NCI-H2107 (cell line): Measurements from ENCODE around the gene DHRS2.
"Not testable (repeated sequence)": the region's sequence is repeated elsewhere in the genome, so short reads cannot be mapped to it uniquely, and the experiment has no call there.

Source experiments
- DNase-seq: peaks from one replicate; lab custom pipeline; 2025; lab: John Stamatoyannopoulos, UW

DHRS2 gene

GRCh38 chr14:23648764-23649460 lies 12.7 kb downstream of the DHRS2 start:
- DNase-seq: no peak

- no peak for DNase-seq
Measured at GRCh38 chr14:23650506-23650905, 14.3 kb downstream of the DHRS2 start.

DNA sequence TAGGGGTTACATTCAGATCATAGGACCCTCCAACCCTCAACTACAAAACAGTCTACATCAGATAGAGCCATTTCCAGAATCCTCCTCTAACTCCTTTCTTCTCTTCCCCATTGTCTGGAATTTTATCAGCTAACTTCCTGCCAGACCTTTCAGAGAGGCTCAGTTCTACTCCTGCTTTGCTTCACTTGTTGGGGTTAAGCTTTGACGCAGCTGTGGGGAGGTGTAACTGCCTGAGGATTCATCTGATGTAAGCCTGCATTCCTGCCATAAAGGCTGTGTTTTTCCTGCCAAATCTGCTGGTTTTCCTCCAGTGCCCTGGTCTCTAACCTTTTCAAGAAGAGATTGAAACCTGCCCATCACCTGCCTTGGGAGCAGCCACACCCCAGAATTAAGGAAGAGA lies 16.9 kb downstream of the DHRS2 start:
- no peak for DNase-seq

DNA sequence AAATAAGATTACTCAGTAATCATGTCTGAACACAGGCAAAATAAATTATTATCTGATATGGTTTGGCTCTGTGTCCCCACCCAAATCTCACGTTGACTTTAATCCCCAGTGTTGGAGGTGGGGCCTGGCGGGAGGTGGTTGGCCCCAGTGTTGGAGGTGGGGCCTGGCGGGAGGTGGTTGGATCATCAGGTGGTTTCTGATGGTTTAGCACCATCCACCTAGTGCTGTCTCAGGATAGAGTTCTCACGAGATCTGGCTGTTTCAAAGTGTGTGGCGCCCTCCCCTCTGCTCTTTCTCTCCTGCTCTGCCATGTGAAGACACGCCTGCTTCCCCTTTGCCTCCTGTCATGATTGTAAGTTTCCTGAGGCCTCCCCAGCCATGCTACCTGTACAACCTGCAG lies 18.1 kb downstream of the DHRS2 start:
- DNase-seq: no peak

DNA sequence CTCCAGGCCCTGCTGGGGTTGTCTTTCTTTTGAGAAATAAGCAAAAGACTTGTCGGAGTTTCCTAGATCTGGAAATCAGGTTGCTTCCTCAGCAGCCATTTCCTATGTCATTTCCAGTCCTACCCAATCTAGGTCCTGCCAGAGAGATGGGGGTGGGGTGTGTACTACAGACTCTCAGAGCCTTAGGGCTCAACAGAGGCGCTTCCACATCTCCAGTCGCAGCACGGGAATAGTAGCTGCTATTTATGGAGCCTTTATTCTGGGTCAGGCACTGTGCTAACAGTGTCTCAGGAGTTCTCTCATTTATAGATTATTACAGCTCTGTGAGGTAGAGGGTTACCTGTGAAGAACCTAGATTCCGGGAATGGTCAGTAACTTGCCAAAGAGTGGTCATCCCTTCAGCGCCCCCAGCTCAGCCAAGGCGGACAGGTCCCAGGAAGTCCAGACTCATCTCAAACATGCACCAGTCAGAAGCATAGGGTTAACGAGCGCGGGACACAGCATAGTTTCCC lies 21.9 kb downstream of the DHRS2 start:
- DNase-seq: no peak

DNA sequence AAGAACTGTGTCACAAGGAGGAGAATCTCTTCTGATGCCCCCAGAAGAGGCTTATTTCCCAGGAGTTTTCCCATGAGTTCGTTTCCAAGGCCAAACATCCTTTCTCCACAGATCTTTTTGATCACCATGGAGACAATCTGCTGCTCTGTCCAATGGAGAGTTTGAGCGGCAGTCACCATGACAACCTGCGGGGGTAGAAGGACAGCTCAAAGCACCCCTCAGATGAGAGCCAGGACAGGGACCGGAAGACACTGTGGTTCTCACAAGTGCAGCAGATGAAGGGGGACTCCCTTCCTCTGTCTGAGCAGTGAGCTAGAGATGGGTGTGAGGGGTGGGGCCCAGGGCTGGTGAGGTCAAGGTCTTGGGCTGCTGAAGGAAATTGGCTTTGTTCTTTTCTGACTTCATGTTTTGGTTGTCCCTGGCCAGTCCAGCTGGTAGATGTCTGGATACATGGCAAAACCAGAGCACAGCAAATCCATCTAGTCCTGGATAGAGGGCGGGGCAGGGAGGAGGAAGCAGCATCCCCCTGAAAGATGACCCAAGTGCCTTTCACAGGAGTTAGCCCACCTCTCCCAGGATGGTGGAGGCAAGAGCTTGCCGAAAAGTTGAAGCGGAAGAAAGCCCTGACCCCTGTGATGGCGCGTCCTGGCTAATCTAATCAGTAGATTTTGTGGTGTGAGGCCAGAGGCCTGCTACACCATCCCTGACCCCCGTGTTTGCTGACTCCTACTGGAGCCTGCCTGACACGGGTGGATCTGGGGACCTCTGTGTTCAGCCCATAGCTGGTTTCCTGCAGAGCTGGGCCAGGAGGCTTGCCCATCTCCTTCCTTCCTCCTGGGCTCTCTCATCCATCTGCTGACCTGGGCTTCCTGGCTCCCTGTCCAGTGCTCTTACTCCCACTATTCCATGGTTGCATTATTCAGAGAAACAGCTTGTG lies 24.4 kb downstream of the DHRS2 start:
- no peak for DNase-seq

DNA sequence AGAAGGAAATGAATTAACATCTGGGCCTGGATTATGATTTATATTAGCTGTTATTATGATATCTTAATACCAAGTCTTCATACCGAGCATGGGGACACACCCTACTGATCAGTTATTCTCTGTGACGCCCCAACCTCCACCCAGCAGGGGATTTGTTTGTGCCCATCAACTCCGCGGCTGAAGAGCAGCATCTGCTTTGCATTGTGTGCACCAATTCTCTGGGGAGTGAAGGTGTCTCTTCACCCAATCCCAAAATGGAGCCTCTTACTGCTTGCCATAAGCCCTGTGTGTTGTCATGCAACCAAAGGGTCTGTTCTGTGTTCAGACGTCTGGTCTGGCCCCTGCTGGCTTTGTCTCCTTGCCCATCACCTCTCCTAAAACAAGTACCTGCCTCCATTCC lies 25.4 kb downstream of the DHRS2 start:
- DNase-seq: no peak

DNA sequence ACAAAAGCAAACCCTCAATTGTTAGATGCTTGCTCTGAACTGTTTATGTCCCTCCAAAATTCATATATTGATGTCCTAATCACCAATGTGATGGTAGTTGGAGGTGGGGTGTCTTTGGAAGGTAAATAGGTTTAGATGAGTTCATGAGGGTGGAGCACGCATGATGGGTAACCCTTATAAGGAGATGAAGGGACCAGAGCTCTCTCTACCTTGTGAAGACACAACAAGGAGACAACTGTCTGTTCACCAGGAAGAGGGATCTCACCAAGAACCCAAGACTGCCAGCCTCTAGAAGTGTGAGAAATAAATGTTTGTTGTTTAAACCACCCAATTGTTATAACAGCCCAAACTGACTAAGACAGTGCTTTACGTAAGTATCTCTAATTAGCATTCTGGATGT lies 27.0 kb downstream of the DHRS2 start:
- DNase-seq: no peak

GRCh38 chr14:23663711-23664110 lies 27.5 kb downstream of the DHRS2 start:
- DNase-seq: no peak

- no peak for DNase-seq
Measured at GRCh38 chr14:23664207-23664885, 28.2 kb downstream of the DHRS2 start.

DNA sequence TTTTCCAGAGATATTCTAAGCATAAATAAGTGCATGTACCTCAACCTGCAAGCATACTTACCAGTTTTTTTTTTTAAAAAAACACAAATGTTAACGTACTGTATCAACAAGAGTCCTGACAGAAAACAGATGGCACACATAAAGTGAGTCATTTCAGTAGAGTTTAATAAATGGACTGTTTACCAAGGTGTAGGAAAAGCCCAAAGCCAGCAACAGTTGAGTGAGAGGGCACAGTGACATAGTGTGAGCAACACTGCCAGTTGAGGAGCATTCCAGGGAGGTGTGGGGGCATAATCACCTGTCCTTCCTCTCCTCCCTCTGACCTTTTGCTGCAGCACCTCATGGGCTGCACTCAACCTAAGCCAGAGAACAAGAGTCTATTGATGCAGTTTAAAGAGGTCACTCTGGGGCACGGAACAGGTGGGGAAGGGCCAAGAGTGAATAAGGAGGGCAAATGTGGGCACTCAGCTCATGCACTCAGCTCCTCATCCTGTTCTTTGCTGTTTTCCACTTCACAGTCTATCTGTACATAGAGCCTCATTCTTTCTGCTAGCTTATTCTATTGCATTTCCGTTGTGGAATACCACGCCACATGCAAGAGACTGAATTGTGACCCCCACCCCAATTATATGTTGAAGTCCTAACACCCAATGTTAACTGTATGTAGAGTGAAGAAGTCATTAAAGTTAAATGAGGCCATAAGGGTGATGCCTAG lies 29.3 kb downstream of the DHRS2 start:
- DNase-seq: no peak

DNA sequence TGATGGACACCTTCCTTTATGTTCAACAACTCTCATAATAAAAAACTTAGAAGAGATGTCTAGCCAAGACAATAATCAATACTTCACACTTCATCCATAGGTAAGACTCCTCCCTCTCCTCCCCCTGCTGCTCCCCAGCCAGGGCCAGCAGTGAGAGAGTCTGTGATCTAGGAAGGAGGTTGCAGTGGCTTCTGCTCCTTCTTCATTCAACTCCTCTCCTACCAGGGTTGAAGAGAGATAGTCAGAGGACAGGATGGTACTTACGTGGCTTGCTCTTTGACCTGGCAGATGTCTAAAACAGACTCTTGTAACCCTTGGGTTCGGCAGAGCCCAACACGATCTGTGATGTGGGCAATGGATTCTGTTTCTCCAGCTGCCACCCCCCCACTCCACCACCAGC lies 31.0 kb downstream of the DHRS2 start:
- DNase-seq: no peak

- no peak for DNase-seq
Measured at GRCh38 chr14:23669441-23669840, 33.3 kb downstream of the DHRS2 start.

DNA sequence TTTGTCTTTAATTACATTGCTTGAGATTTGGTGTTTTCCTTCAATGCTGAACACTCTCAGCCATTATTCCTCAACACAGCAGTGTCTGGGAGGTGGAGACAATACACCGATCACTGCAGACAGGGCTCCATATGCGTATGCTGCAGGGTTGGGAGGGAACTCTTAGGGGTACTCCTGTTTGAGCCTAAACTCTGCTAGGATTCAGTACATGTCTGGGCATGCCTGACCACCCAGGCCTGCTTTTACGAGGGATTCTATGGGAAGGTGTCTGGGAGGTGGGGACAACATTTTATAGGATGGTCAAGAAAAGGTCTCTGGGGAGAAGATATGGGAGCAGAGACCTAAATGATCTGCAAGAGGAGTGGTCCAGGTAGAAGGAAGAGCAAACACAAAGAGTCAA lies 34.3 kb downstream of the DHRS2 start:
- DNase-seq: no peak

DNA sequence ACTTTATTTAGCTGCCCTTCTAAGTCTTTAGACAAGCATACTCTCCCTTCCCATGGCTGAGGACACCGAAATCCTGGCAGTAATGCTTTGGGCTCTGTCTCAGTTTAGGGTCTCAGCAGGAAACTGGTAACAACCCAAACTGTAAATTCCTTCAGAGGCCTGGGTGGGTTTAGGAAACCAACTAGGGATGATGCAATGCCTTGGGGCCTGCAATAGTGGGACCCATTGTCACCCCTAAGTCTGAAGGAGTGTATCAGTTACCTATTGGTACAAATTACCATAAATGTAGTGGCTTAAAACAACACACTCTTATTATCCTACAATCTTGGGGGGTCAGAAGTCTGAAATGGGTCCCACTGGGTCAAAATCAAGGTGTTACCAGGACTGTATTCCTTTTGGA lies 36.0 kb downstream of the DHRS2 start:
- no peak for DNase-seq

GRCh38 chr14:23675337-23675736 lies 39.2 kb downstream of the DHRS2 start:
- DNase-seq: no peak

- DNase-seq: no peak
Measured at GRCh38 chr14:23675906-23676305, 39.7 kb downstream of the DHRS2 start.

DNA sequence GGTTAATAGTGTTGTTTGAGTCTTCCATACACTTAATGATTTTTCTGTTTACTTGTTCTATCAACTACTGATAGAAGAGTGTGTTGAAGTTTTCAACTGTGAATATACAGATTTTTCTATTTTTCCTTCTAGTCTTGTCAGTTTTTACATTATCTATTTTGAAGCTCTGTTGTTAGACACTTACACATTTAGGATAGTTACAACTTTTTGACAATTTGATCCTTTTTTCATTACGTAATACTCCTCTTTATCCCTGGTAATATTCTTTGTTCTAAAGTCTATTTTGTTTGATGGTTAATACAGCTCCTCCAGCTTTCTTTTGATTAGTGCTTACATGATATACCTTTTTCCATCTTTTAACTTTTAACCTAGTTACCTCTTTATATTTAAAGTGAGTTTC lies 45.2 kb downstream of the DHRS2 start:
- DNase-seq: no peak

DNA sequence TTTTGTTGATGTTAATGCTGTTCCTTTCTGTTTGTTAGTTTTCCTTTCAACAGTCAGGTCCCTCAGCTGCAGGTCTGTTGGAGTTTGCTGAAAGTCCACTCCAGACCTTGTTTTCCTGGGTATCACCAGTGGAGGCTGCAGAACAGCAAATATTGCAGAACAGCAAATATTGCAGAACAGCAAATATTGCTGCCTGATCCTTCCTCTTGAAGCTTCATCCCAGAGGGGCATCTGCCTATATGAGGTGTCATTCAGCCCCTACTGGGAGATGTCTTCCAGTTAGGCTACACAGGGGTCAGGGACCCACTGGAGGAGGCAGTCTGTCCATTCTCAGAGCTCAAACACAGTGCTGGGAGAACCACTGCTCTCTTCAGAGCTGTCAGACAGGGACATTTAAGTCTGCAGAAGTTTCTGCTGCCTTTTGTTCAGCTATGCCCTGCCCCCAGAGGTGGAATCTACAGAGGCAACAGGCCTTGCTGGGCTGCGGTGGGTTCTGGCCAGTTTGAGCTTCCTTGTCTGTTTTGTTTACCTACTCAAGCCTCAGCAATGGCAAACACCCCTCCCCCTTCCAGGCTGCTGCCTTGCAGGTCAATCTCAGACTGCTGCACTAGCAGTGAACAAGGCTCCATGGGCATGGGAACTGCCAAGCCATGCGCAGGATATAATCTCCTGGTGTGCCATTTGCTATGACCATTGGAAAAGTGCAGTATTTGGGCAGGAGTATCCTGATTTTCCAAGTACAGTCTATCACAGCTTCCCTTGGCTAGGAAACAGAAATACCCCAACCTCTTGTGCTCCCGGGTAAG lies 53.7 kb downstream of the DHRS2 start:
- not testable (repeated sequence) for DNase-seq

GRCh38 chr14:23692416-23692815 lies 56.3 kb downstream of the DHRS2 start:
- no peak for DNase-seq

DNA sequence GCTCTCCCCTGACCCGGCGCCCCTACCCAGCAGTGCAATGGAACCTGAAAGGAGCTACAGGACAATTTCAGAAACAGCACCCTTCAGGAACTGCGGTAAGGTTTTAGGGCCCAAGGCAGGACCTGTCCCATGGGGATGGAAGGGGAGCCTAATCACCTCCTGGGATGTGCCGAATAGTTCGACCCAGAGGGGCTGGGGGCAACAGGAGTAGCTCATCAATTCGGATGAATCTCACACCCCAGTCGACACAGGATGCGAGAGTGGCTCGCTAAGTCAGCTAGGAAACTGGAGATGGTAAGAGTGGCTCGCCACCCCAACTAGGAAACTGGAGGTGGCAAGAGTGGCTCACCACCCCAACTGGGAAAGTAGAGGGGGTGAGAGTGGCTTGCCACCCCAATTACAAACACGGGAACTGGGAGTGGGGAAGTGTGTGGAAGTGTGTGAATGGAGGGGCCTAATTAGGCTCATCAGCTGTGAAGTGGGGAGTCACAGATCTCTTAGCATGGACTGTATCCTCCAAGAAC lies 57.1 kb downstream of the DHRS2 start:
- DNase-seq: no peak
